NT2/D1 (cell line): ENCODE measurements around the gene HDGFL2.

ENCODE experiments used
- SUZ12 ChIP-seq: IDR thresholded peaks from 2 replicates; pipeline ENCODE4 v1.6.1; 2011; ENCODE audit not compliant: insufficient read length, insufficient read depth; ENCODE audit errors: extremely low read depth
- YY1 ChIP-seq: IDR thresholded peaks from 2 replicates; pipeline ENCODE4 v1.6.1; 2011; ENCODE audit not compliant: insufficient read length, insufficient read depth
- ZNF274 ChIP-seq: IDR thresholded peaks from 2 replicates; pipeline ENCODE4 v1.6.1; 2011; ENCODE audit warnings: mild to moderate bottlenecking, low read depth, low read length

- TF ChIP-seq ZNF274: no peak
- no peak for TF ChIP-seq YY1
- no peak for TF ChIP-seq SUZ12
These were observed 78.5 kb downstream of the HDGFL2 start for GRCh38 chr19:4550479-4551050.
